ENCODE data around the gene SCGB1D2.
"Not testable (repeated sequence)": the region's sequence is repeated elsewhere in the genome, so short reads cannot be mapped to it uniquely, and the experiment has no call there.

SCGB1D2 gene

DNA sequence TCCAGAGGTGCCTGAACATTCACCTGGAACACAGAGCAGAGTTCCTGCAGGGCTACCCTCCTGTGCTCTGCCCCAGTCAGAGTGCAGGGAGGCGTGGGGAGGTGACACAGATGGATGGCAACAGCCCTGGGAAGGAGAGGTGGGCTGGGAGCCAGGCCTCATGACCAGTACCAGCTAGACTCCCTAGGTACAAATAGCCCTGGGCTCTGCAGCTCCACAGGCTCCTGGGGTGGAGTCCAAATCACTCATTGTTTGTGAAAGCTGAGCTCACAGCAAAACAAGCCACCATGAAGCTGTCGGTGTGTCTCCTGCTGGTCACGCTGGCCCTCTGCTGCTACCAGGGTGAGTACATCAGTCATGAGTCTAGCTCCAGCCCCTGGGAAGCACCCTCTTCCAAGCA lies at the start of gene SCGB1D2:
Gene SCGB1D2 (plus strand): TSS at position 219 of the 400 bp plus-strand sequence. CDS start 69 bp downstream, at position 288.
- no peak for DNase-seq (ENCODE audit: low read depth)

DNA sequence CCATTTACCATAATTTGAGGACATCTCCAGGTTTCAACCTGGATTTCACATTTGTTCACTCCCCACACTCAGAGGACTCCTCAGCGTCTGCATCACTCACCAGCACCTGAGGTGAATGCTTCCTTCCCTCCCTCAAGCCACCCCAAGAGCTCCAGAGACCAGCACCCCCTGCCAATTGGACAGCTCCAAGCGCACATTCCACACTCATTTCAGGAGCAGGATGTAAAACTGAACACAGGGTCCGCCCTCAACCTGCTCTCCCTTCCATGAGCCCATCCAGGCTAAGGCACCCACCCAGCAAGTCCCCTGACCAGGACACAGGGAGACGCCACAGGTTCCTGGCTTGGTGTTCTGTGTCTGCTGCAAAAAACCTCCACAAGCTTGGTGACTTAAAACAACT lies 48.1 kb upstream of the SCGB1D2 start:
- no peak for DNase-seq (ENCODE audit: low read depth)

DNA sequence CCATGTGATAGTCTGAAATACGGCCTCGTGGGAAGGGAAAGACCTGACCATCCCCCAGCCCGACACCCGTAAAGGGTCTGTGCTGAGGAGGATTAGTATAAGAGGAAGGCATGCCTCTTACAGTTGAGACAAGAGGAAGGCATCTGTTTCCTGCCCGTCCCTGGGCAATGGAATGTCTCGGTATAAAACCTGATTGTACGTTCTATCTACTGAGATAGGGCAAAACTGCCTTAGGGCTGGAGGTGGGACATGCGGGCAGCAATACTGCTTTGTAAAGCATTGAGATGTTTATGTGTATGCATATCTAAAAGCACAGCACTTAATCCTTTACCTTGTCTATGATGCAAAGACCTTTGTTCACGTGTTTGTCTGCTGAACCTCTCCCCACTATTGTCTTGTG lies 47.0 kb upstream of the SCGB1D2 start:
- DNase-seq (ENCODE audit: low read depth): not testable (repeated sequence)

GRCh38 chr11:62195945-62196344 lies 46.1 kb upstream of the SCGB1D2 start:
- DNase-seq (ENCODE audit: low read depth): no peak

DNA sequence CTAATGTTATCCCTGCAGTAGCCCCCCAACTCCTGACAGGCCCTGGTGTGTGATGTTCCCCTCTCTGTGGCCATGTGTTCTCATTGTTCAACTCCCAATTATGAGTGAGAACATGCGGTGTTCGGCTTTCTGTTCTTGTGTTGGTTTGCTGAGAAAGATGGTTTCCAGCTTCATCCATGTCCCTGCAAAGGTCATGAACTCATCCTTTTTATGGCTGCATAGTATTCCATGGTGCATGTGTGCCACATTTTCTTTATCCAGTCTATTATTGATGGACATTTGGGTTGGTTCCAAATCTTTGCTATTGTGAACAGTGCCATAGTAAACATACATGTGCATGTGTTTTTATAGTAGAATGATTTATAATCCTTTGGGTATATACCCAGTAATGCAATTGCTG lies 44.6 kb upstream of the SCGB1D2 start:
- DNase-seq (ENCODE audit: low read depth): not testable (repeated sequence)

GRCh38 chr11:62201376-62201775 lies 40.7 kb upstream of the SCGB1D2 start:
- DNase-seq (ENCODE audit: low read depth): no peak

DNA sequence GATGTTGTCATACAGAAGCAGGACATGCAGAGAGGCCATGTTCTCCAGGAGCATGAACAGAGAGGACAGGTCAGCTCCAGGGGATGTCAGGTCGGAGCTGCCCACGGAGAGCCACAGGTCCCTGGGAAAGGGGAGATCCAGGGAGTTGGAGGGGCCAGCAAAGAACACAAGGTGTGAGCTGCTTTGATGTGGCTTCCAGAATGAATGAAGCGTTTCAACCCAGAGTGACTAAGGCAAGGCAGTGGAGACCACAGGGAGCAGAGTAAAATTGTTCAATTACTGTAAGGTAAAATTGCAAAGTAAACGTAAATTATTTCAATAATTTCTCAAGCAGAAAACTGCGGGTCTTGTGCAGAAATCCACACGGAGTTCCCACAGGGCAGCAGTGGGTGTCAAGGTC lies 39.1 kb upstream of the SCGB1D2 start:
- DNase-seq (ENCODE audit: low read depth): no peak

DNA sequence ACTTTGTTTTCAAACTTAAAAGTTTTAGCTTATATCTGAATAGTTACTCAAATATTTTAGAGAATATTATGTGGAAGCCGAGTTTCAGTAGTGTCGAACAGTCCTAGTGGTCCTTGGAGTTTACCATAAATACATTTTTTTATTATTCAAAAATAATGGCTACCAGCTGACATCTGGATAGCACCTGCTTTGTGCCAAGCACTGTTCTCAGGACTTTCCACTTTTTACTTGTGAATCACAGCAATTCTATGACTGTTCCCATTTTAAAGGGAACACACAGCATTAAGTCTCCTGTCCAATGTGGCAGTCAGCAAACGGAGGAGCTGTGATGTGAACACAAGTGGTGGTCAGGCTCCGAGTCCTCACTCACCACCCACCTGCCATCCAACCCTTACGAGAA lies 37.6 kb upstream of the SCGB1D2 start:
- DNase-seq (ENCODE audit: low read depth): no peak

DNA sequence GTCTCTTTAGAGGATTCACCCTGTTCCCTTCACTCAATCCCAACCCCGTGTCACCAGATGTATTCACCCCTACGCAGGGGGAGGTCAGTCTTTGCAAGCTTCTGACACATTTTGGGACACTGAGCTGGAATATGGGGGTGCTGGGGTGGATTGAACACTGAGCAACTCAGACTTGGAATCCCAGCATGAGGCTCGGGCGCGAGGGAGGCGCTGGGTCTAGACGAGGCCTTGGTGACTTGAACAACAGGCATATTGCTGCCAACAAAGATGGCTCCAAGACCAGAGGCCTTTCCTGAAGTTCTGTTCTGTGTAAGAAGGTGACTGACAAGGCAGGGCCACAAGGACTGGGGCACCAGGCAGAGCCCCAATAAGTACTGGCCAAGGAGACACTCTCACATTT lies 36.6 kb upstream of the SCGB1D2 start:
- DNase-seq (ENCODE audit: low read depth): no peak

DNA sequence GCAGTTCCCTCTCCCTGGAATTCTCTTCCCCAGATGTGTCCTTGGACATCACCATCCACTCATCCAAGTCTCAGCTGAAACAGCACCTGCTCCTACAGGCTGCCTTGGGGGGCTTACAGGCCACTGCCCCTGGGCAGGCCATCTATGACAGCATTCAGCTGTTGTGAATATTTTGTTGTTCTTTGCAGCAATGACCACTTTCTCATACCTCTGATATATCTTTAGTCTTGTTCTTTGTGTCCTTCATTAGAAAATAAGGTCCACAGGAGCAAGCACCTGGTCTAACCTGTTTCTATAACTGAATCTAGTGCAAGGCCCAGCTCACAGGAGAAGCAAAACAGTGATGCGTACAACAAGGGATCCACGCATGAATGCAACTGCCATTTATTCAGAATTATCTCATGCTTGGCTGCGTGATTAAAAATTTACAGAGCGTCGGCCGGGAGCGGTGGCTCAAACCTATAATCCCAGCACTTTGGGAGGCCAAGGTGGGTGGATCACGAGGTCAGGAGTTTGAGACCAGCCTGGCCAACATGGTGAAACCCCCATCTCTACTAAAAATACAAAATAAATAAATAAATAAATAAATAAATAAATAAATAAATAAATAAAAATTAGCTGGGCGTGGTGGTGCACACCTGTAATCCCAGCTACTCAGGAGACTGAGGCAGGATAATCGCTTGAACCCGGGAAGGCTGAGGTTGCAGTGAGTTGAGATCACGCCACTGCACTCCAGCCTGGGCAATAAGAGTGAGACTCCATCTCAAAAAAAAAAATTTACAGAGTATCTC lies 35.6 kb upstream of the SCGB1D2 start:
- DNase-seq (ENCODE audit: low read depth): not testable (repeated sequence)

- DNase-seq (ENCODE audit: low read depth): no peak
These were observed 33.3 kb upstream of the SCGB1D2 start for GRCh38 chr11:62208785-62209144.

DNA sequence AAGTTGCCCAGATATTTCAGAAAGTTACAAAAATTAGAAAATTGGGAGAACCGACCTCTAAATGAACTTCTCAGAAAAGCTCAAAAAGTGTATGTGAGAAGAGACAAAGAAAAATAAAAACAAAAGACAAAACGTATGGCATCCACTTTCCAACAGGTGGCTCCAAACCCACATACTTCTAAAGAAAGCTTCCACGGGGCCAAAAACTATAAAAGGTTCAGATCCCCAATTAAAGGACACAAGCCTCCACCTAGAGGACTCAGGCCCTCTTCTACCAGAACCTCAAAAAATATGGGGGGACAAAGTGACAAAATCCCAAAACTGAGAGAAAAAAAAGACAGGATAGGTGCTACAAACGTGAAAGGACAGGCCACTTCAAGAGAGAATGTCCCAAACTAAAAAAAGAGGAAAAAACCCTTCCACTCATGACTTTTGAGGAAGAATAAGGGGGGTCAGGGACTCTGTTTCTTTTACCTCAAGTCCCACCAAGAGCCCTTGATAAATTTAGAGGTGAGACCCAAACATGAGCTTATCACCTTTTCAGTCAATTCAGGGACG lies 24.8 kb upstream of the SCGB1D2 start:
- DNase-seq (ENCODE audit: low read depth): no peak

DNA sequence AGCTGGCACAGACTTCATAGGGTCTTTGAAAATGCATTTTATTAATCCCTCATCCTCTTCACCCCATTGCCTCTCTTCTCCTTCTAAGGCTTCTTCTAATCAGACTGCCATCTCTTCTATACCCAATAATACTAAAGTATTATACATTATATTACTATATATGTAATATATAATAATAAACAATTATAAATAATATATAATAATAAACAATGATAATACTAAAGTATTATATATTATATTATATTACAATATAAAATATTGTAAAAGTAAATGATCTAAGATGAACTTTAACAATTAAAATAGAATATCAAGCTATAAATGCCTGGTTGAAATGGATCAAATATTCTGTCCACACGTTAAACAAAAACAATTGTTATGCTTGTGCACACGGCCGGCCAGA lies 20.5 kb upstream of the SCGB1D2 start:
- no peak for DNase-seq (ENCODE audit: low read depth)

GRCh38 chr11:62223095-62223494 lies 18.9 kb upstream of the SCGB1D2 start:
- DNase-seq (ENCODE audit: low read depth): no peak

- DNase-seq (ENCODE audit: low read depth): no peak
These were observed 8.3 kb upstream of the SCGB1D2 start for GRCh38 chr11:62233730-62234129.

DNA sequence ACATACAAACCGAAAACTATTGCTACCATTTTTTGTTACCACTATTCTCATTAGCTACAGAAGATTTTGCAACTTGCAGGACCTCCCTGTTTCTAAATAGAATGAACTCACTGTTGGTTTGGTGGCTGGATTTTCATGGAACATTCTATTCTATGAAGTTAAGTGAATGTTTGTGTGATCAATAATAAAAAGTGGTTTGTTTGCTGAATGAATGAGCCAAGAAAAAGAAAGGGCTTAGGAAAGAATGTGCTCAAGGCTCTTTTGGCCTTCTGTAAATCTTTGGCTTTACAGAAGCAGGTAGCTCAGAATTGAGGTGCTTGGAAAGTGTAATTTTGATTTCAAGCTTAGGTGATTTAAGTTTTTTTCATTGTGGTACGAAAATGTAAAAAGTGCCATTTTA lies 5.9 kb upstream of the SCGB1D2 start:
- DNase-seq (ENCODE audit: low read depth): no peak

GRCh38 chr11:62237499-62237898 lies 4.5 kb upstream of the SCGB1D2 start:
- no peak for DNase-seq (ENCODE audit: low read depth)

GRCh38 chr11:62238151-62238550 lies 3.9 kb upstream of the SCGB1D2 start:
- no peak for DNase-seq (ENCODE audit: low read depth)

DNA sequence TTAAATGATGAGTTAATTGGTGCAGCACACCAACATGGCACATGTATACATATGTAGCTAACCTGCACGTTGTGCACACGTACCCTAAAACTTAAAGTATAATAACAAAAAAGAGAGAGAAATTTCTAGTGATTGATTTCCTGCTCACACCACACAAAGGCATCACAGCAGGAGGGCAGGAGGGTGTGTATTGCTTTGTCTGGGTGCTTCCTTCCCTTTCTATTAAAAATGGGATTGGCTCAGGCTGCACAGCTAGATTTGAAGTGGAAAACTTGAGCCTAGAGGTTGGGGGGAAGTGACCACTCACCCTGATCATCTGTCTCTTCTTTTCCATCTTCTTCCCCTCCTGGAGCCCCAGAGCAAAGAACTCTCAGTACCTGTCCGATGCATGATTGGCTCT lies 944 bp upstream of the SCGB1D2 start:
- DNase-seq (ENCODE audit: low read depth): no peak

DNA sequence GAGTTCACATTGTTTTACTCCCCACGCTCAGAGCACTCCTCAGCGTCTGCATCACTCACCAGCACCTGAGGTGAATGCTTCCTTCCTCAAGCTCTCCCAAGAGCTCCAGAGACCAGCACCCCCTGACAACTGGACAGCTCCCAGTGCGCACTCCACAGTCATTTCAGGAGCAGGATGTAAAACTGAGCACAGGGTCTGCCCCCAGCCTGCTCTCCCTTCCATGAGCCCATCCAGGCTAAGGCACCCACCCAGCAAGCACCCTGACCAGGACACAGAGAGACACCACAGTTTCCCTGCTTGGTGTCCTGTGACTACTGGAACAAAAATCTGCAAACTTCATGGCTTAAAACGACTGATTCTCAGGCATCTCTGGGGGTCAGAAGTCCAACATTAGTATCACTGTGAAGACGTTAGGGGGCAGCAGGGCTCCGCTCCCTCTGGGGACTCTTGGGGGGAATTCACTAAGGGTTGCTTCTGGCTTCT lies 3.3 kb downstream of the SCGB1D2 start:
- DNase-seq (ENCODE audit: low read depth): no peak

- DNase-seq (ENCODE audit: low read depth): no peak
These were observed 9.7 kb downstream of the SCGB1D2 start for GRCh38 chr11:62251698-62252097.

- no peak for DNase-seq (ENCODE audit: low read depth)
These were observed 12.0 kb downstream of the SCGB1D2 start for GRCh38 chr11:62253999-62254542.

DNA sequence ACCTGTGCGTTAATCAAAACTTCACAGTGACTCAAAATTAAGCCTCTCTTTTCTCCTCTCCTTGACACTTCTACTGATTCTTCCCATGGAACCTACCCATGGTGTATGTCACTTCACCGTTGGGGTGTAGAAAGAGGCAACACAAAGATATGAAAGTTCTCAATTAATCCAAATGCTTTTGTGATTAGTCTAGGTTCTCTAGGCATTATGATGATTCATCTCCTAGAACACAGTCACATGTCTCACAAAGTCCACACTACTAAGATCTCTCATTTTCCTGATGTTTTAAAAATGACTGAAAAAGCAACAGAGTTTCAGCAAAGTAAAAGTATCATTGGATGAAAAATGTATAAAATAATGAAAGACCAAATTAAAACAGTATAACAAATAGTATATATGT lies 14.2 kb downstream of the SCGB1D2 start:
- no peak for DNase-seq (ENCODE audit: low read depth)
